ENCODE measurements around the gene NXN. TPM values are rescaled to one million over a fixed set of nuclear protein-coding genes. Genes with fewer than 3 reads are reported as not detected.

NXN gene
- total RNA-seq, 1 experiment from 2014 or later, result 57.3 TPM

GRCh38 chr17:864315-864714, 115.3 kb downstream of the NXN start:
- DNase-seq (ENCODE audit: unreplicated experiment), result no peak
- CTCF ChIA-PET, result no interaction called here
- BruUV-seq (replicated peaks), result no TSS peak

GRCh38 chr17:863880-864279, 115.7 kb downstream of the NXN start:
- intact Hi-C loops (cut with micrococcal nuclease), result no loop called here
- H3K4me1 Mint-ChIP-seq (ENCODE audit: insufficient read depth, unreplicated experiment), result peaks cover 4% of the 10 kb centered on the region
- no peak overlapping the region for H3K4me3 Mint-ChIP-seq (ENCODE audit: unreplicated experiment)
- no peak for DNase-seq (ENCODE audit: unreplicated experiment)
- no peaks in the 10 kb centered on the region for H3K27me3 Mint-ChIP-seq (ENCODE audit: insufficient read depth, unreplicated experiment)
- no peak for TF ChIP-seq CTCF (IDR thresholded peaks at IDR 0.05; ENCODE audit: unreplicated experiment)
- peaks cover 11% of the 10 kb centered on the region for H3K36me3 Mint-ChIP-seq (ENCODE audit: insufficient read depth, unreplicated experiment)
- BruUV-seq (replicated peaks), result no TSS peak
- POLR2A ChIA-PET, result no interaction called here
- H3K9me3 Mint-ChIP-seq (ENCODE audit: unreplicated experiment), result no peaks in the 10 kb centered on the region
- CTCF ChIA-PET, result no interaction called here
- H3K27ac Mint-ChIP-seq (ENCODE audit: low read depth, unreplicated experiment), result no peak overlapping the region

More at GRCh38 chr17:864315-864714, 115.3 kb downstream of the NXN start:
- H3K9me3 Mint-ChIP-seq (ENCODE audit: unreplicated experiment), result no peaks in the 10 kb centered on the region
- TF ChIP-seq CTCF (IDR thresholded peaks at IDR 0.05; ENCODE audit: unreplicated experiment), result no peak
- H3K4me1 Mint-ChIP-seq (ENCODE audit: insufficient read depth, unreplicated experiment), result peaks cover 8% of the 10 kb centered on the region
- no peak overlapping the region for H3K4me3 Mint-ChIP-seq (ENCODE audit: unreplicated experiment)
- H3K36me3 Mint-ChIP-seq (ENCODE audit: insufficient read depth, unreplicated experiment), result peaks cover 11% of the 10 kb centered on the region
- intact Hi-C loops (cut with micrococcal nuclease), result no loop called here
- POLR2A ChIA-PET, result no interaction called here
- no peaks in the 10 kb centered on the region for H3K27me3 Mint-ChIP-seq (ENCODE audit: insufficient read depth, unreplicated experiment)
- no peak overlapping the region for H3K27ac Mint-ChIP-seq (ENCODE audit: low read depth, unreplicated experiment)

- ChIA-PET POLR2A (interaction anchor here (1.1 kb wide), 1 partner anchor 10 kb away, joined by 5 read pairs; no protein-coding TSS in a partner anchor), CTCF (no interaction called here)
- H3K36me3 Mint-ChIP-seq (ENCODE audit: insufficient read depth, unreplicated experiment), result peaks cover 11% of the 10 kb centered on the region
These were observed 117.0 kb downstream of the NXN start for GRCh38 chr17:862582-862981.

GRCh38 chr17:861364-861763, 118.2 kb downstream of the NXN start:
- Mint-ChIP-seq H3K27ac (ENCODE audit: low read depth, unreplicated experiment) (no peak overlapping the region), H3K9me3 (ENCODE audit: unreplicated experiment) (no peaks in the 10 kb centered on the region), H3K36me3 (ENCODE audit: insufficient read depth, unreplicated experiment) (peaks cover 11% of the 10 kb centered on the region), H3K4me1 (ENCODE audit: insufficient read depth, unreplicated experiment) (no peaks in the 10 kb centered on the region), H3K27me3 (ENCODE audit: insufficient read depth, unreplicated experiment) (no peaks in the 10 kb centered on the region), H3K4me3 (ENCODE audit: unreplicated experiment) (no peak overlapping the region)
- no peak for TF ChIP-seq CTCF (IDR thresholded peaks at IDR 0.05; ENCODE audit: unreplicated experiment)
- BruUV-seq (replicated peaks), result no TSS peak
- intact Hi-C loops (cut with micrococcal nuclease), result no loop called here
- POLR2A ChIA-PET, result no interaction called here
- DNase-seq (ENCODE audit: unreplicated experiment), result no peak
- CTCF ChIA-PET, result interaction anchor here (2.0 kb wide), 1 partner anchor 119 kb away, joined by 10 read pairs; no protein-coding TSS in a partner anchor

More at GRCh38 chr17:862582-862981, 117.0 kb downstream of the NXN start:
- Mint-ChIP-seq H3K27me3 (ENCODE audit: insufficient read depth, unreplicated experiment) (no peaks in the 10 kb centered on the region), H3K4me3 (ENCODE audit: unreplicated experiment) (no peak overlapping the region), H3K27ac (ENCODE audit: low read depth, unreplicated experiment) (no peak overlapping the region), H3K4me1 (ENCODE audit: insufficient read depth, unreplicated experiment) (no peaks in the 10 kb centered on the region), H3K9me3 (ENCODE audit: unreplicated experiment) (no peaks in the 10 kb centered on the region)
- no peak for TF ChIP-seq CTCF (IDR thresholded peaks at IDR 0.05; ENCODE audit: unreplicated experiment)
- no peak for DNase-seq (ENCODE audit: unreplicated experiment)
- intact Hi-C loops (cut with micrococcal nuclease), result no loop called here
- BruUV-seq (replicated peaks), result no TSS peak
